ENCODE measurements around the gene CYTL1. TPM values are rescaled to one million over a fixed set of nuclear protein-coding genes. Genes with fewer than 3 reads are reported as not detected.

CYTL1 gene
- total RNA-seq, 2 experiments from 2014 or later: not detected

- DNase-seq (no peak), ATAC-seq (no peak)
- ChIA-PET CTCF (no interaction called here), POLR2A (no interaction called here)
- Mint-ChIP-seq H3K27me3 (peaks cover 17% of the 10 kb centered on the region), H3K9me3 (no peaks in the 10 kb centered on the region), H3K27ac (no peak overlapping the region), H3K4me1 (ENCODE audit: low read depth) (no peaks in the 10 kb centered on the region), H3K4me3 (no peak overlapping the region), H3K36me3 (ENCODE audit: low read depth) (no peaks in the 10 kb centered on the region)
- no peak for TF ChIP-seq CTCF (IDR thresholded peaks at IDR 0.05)
- intact Hi-C loops (cut with micrococcal nuclease): no loop called here
These were observed 22.4 kb upstream of the CYTL1 start for GRCh38 chr4:5041699-5042098.

GRCh38 chr4:5040856-5041620 is 21.8 kb upstream of the CYTL1 start:
- intact Hi-C loops (cut with micrococcal nuclease): no loop called here
- ChIA-PET POLR2A (no interaction called here), CTCF (no interaction called here)
- H3K27me3 Mint-ChIP-seq: peaks cover 17% of the 10 kb centered on the region
- TF ChIP-seq CTCF (IDR thresholded peaks at IDR 0.05): no peak
- H3K4me3 Mint-ChIP-seq: no peak overlapping the region
- H3K4me1 Mint-ChIP-seq (ENCODE audit: low read depth): no peaks in the 10 kb centered on the region
- ATAC-seq (no peak), DNase-seq (no peak)
- no peaks in the 10 kb centered on the region for H3K36me3 Mint-ChIP-seq (ENCODE audit: low read depth)
- no peak overlapping the region for H3K27ac Mint-ChIP-seq
- H3K9me3 Mint-ChIP-seq: no peaks in the 10 kb centered on the region

- intact Hi-C loops (cut with micrococcal nuclease): no loop called here
- no peak overlapping the region for H3K27ac Mint-ChIP-seq
- no peak overlapping the region for H3K4me3 Mint-ChIP-seq
- H3K27me3 Mint-ChIP-seq: peaks cover 7% of the 10 kb centered on the region
- no peak for TF ChIP-seq CTCF (IDR thresholded peaks at IDR 0.05)
- ChIA-PET CTCF (interaction anchor here (1.3 kb wide), 1 partner anchor 41 kb away, joined by 3 read pairs; no protein-coding TSS in a partner anchor), POLR2A (no interaction called here)
- no peaks in the 10 kb centered on the region for H3K9me3 Mint-ChIP-seq
- H3K4me1 Mint-ChIP-seq (ENCODE audit: low read depth): no peaks in the 10 kb centered on the region
- no peak for DNase-seq
- no peaks in the 10 kb centered on the region for H3K36me3 Mint-ChIP-seq (ENCODE audit: low read depth)
- no peak for ATAC-seq
These were observed 20.5 kb upstream of the CYTL1 start for GRCh38 chr4:5039800-5040199.

GRCh38 chr4:5037553-5038551 is 18.6 kb upstream of the CYTL1 start:
- intact Hi-C loops (cut with micrococcal nuclease): no loop called here
- ChIA-PET CTCF (no interaction called here), POLR2A (no interaction called here)
- Mint-ChIP-seq H3K4me1 (ENCODE audit: low read depth) (peaks cover 6% of the 10 kb centered on the region), H3K36me3 (ENCODE audit: low read depth) (no peaks in the 10 kb centered on the region), H3K27ac (no peak overlapping the region), H3K4me3 (no peak overlapping the region), H3K27me3 (no peaks in the 10 kb centered on the region), H3K9me3 (no peaks in the 10 kb centered on the region)
- ATAC-seq (no peak), DNase-seq (no peak)
- no peak for TF ChIP-seq CTCF (IDR thresholded peaks at IDR 0.05)

GRCh38 chr4:5036239-5036638 is 17.0 kb upstream of the CYTL1 start:
- intact Hi-C loops (cut with micrococcal nuclease): no loop called here
- Mint-ChIP-seq H3K4me1 (ENCODE audit: low read depth) (peaks cover 6% of the 10 kb centered on the region), H3K27me3 (peaks cover 1% of the 10 kb centered on the region), H3K4me3 (no peak overlapping the region), H3K9me3 (no peaks in the 10 kb centered on the region), H3K36me3 (ENCODE audit: low read depth) (no peaks in the 10 kb centered on the region), H3K27ac (no peak overlapping the region)
- TF ChIP-seq CTCF (IDR thresholded peaks at IDR 0.05): no peak
- DNase-seq: no peak
- ATAC-seq: no peak
- POLR2A ChIA-PET: no interaction called here
- CTCF ChIA-PET: no interaction called here
